CD4-positive, alpha-beta T cell (primary cell): ENCODE measurements around the gene MYDGF. TPM values are rescaled to one million over a fixed set of nuclear protein-coding genes. Genes with fewer than 3 reads are reported as not detected.

ENCODE experiments used
- ATAC-seq: fragments of 200-7000 bp; cut with Tn5 transposase; one replicate; pipeline ENCODE4 v1.10.0; 2022; ENCODE audit warnings: mild to moderate bottlenecking; ENCODE audit not compliant: poor library complexity
- CTCF ChIA-PET: fragments of 350-600 bp; sonication (Branson Sonifier 250); formaldehyde crosslinking; loops from one replicate; lab custom pipeline; 2021; ENCODE audit warnings: antibody characterized with exemption, inconsistent platforms; lab: Charles Lee
- POLR2A ChIA-PET: fragments of 350-600 bp; sonication (Branson Sonifier 250); formaldehyde crosslinking; loops from one replicate; lab custom pipeline; 2021; ENCODE audit warnings: antibody characterized with exemption, inconsistent platforms; lab: Charles Lee
- DNase-seq, 14 experiments: peaks; one replicate each; pipeline ENCODE4 v3.0.0-alpha.2; 2013 to 2020; ENCODE audit warnings: mixed read lengths in 2 of 14
- H3K27ac ChIP-seq, 2 donors: one replicate each; pipeline versions ENCODE4 v1.5.1 to v1.7.0; 2013; ENCODE audit warnings: low read length in 2 of 2, low read depth in 1 of 2, mild to moderate bottlenecking in 1 of 2
- H3K27me3 ChIP-seq, 2 experiments: 1 replicate in 1 of 2; 2 replicates in 1 of 2; pipeline versions ENCODE4 v1.6.1 to v1.7.0; 2013; ENCODE audit warnings: low read length in 2 of 2, control low read depth in 1 of 2, mild to moderate bottlenecking in 1 of 2, moderate library complexity in 1 of 2; ENCODE audit not compliant: insufficient read depth in 2 of 2, control insufficient read depth in 1 of 2
- H3K36me3 ChIP-seq: one replicate; pipeline ENCODE4 v1.6.1; 2013; ENCODE audit warnings: low read length, control low read depth; ENCODE audit not compliant: insufficient read depth
- H3K4me1 ChIP-seq: one replicate; pipeline ENCODE4 v1.6.1; 2013; ENCODE audit warnings: low read length, control low read depth; ENCODE audit not compliant: insufficient read depth
- H3K4me3 ChIP-seq: one replicate; pipeline ENCODE4 v1.5.1; 2013; ENCODE audit warnings: mild to moderate bottlenecking, low read length, moderate library complexity
- H3K9me3 ChIP-seq, 2 experiments: 1 replicate in 1 of 2; 2 replicates in 1 of 2; pipeline versions ENCODE4 v1.6.1 to v1.7.0; 2013; ENCODE audit warnings: low read length in 2 of 2, mild to moderate bottlenecking in 2 of 2, control low read depth in 1 of 2, moderate library complexity in 1 of 2; ENCODE audit not compliant: control insufficient read depth in 1 of 2, insufficient read depth in 1 of 2
- H3K27ac Mint-ChIP-seq: one replicate; pipeline ENCODE4 v1.8.0; 2020; ENCODE audit warnings: mixed read lengths
- H3K27me3 Mint-ChIP-seq: one replicate; pipeline ENCODE4 v1.8.0; 2021; ENCODE audit warnings: mixed read lengths
- H3K36me3 Mint-ChIP-seq: one replicate; pipeline ENCODE4 v1.8.0; 2021; ENCODE audit warnings: low read depth, mixed read lengths
- H3K4me1 Mint-ChIP-seq: one replicate; pipeline ENCODE4 v1.8.0; 2021; ENCODE audit warnings: low read depth, mixed read lengths
- H3K4me3 Mint-ChIP-seq: one replicate; pipeline ENCODE4 v1.8.0; 2020; ENCODE audit warnings: mild to moderate bottlenecking, mixed read lengths
- H3K9me3 Mint-ChIP-seq: one replicate; pipeline ENCODE4 v1.8.0; 2020; ENCODE audit warnings: mixed read lengths
- intact Hi-C, 2 experiments: fragments of 100-400 bp; cut with DNase I in 1 of 2; cut with micrococcal nuclease in 1 of 2; formaldehyde crosslinking; loops; one replicate each; pipeline versions ENCODE4 v1.15.1 to v1.9.0; 2023 to 2025; cut with DNase I, micrococcal nuclease
- total RNA-seq, 174 experiments: library from RNA in 2 of 174; stranded (reverse) in 2 of 174; gene quantifications; one replicate each; pipeline ENCODE4 v1.2.3 and lab custom pipeline; 2021 to 2026
- TF ChIP-seq, protein P1 (sequence below): fragments of 200-600 bp; IDR thresholded peaks from one replicate; pipeline ENCODE4 v1.8.0; 2022; ENCODE audit warnings: antibody characterized with exemption, mild to moderate bottlenecking

Gene MYDGF
- total RNA-seq, 2 experiments from 2014 or later = 22.0 to 23.0 TPM

DNA sequence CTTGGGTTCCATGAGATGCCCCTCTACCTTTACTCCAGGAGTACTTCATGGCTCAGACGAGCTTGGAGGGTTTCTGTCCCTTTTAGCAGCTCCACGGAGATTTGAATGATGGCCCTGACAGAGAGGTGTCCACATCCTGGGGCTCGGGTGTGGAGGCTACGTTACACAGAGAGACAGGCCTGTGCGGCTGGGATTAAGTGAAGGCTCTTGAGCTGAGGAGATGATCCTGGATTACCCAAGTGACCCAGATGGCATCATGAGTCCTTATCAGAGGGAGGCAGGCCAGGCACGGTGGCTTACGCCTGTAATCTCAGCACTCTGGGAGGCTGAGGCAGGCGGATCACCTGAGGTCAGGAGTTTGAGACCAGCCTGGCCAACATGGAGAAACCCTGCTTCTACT is 41.1 kb upstream of the MYDGF start:
- ChIA-PET CTCF (no interaction called here), POLR2A (no interaction called here)
- Histone ChIP-seq H3K4me1 (peaks cover 7% of the 10 kb centered on the region), H3K4me3 (no peak overlapping the region), H3K36me3 (peaks cover 56% of the 10 kb centered on the region), H3K27me3 (no peaks in the 10 kb centered on the region), H3K27ac (no peak overlapping the region), H3K9me3 (no peaks in the 10 kb centered on the region)
- no peaks in the 10 kb centered on the region for H3K9me3 Mint-ChIP-seq
- peaks cover 63% of the 10 kb centered on the region for H3K36me3 Mint-ChIP-seq
- intact Hi-C loops = no loop called here
- DNase-seq (no peak), ATAC-seq (no peak)
- no peak overlapping the region for H3K4me3 Mint-ChIP-seq
- H3K27ac Mint-ChIP-seq = no peak overlapping the region
- H3K27me3 Mint-ChIP-seq = no peaks in the 10 kb centered on the region
- TF ChIP-seq, protein P1, sequence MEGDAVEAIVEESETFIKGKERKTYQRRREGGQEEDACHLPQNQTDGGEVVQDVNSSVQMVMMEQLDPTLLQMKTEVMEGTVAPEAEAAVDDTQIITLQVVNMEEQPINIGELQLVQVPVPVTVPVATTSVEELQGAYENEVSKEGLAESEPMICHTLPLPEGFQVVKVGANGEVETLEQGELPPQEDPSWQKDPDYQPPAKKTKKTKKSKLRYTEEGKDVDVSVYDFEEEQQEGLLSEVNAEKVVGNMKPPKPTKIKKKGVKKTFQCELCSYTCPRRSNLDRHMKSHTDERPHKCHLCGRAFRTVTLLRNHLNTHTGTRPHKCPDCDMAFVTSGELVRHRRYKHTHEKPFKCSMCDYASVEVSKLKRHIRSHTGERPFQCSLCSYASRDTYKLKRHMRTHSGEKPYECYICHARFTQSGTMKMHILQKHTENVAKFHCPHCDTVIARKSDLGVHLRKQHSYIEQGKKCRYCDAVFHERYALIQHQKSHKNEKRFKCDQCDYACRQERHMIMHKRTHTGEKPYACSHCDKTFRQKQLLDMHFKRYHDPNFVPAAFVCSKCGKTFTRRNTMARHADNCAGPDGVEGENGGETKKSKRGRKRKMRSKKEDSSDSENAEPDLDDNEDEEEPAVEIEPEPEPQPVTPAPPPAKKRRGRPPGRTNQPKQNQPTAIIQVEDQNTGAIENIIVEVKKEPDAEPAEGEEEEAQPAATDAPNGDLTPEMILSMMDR = no peak
- H3K4me1 Mint-ChIP-seq = no peaks in the 10 kb centered on the region

DNA sequence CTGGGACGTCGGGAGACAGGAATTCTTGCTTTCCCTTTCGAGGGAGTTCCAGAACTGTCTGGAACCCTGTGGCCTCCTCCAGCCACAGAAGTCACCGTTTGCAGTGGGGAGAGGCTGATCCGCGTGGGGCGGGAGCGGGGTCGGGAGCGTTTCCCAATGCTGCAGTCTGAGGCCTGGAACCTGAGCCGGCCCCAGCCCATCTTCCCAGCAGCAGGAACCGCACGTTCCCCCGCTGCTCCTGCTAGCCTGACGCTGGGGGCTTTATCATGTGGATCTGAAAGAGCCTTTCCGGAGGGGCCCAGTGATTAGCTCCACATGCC is 40.1 kb upstream of the MYDGF start:
- Mint-ChIP-seq H3K4me1 (no peaks in the 10 kb centered on the region), H3K4me3 (no peak overlapping the region), H3K36me3 (peaks cover 59% of the 10 kb centered on the region), H3K27me3 (no peaks in the 10 kb centered on the region), H3K9me3 (no peaks in the 10 kb centered on the region), H3K27ac (no peak overlapping the region)
- ChIA-PET CTCF (no interaction called here), POLR2A (no interaction called here)
- DNase-seq (no peak), ATAC-seq (no peak)
- H3K4me3 ChIP-seq = no peak overlapping the region
- TF ChIP-seq, protein P1 = no peak
- peaks cover 53% of the 10 kb centered on the region for H3K36me3 ChIP-seq
- H3K27me3 ChIP-seq = no peaks in the 10 kb centered on the region
- H3K9me3 ChIP-seq = no peaks in the 10 kb centered on the region
- intact Hi-C loops = no loop called here
- H3K4me1 ChIP-seq = peaks cover 7% of the 10 kb centered on the region
- no peak overlapping the region for H3K27ac ChIP-seq

DNA sequence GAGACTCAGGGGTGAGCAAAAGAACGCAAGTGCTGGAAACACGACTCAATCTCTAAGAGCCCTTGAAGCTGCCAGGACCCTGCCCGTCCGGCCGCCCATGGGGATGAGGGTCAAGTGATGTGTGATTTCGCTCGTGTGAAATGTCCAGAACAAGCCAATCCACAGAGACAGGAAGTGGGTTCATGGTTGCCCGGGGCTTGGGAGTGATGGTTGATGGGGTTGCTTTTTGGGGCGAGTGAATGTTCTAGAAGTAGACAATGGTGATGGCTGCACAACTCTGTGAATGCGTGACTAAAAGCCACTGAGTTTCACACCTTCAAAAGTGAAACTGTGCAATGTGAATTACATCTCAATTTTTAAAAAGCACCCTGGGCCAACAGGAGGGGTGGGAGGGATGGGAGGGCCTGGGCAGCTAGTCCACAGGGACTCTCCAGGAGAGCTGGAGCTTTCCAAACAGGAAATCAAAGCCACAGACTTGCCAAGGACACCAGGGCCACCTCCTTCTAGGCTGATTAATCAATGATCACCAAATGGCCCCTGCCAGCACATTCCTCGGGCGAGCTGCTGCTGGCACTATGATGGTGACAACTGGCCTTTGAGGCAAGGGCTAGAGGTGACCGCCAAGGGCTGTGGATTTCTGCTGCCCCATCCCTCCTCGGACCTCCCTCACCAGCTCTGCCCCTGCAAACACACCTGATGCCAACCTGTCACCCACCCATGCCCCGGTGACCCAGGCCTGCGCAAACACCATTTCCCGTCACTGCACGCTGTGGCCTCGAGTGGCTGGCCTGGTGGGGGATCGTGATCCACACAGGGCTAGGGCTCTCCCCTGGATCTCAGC is 39.5 kb upstream of the MYDGF start:
- ChIA-PET POLR2A (no interaction called here), CTCF (no interaction called here)
- H3K27ac Mint-ChIP-seq = no peak overlapping the region
- no peak overlapping the region for H3K4me3 Mint-ChIP-seq
- H3K9me3 Mint-ChIP-seq = no peaks in the 10 kb centered on the region
- no peak overlapping the region for H3K27ac ChIP-seq
- H3K4me1 Mint-ChIP-seq = no peaks in the 10 kb centered on the region
- peaks cover 56% of the 10 kb centered on the region for H3K36me3 Mint-ChIP-seq
- intact Hi-C loops = no loop called here
- H3K27me3 ChIP-seq = no peaks in the 10 kb centered on the region
- peaks cover 56% of the 10 kb centered on the region for H3K36me3 ChIP-seq
- H3K4me3 ChIP-seq = no peak overlapping the region
- no peaks in the 10 kb centered on the region for H3K27me3 Mint-ChIP-seq
- ATAC-seq = no peak
- H3K4me1 ChIP-seq = peaks cover 7% of the 10 kb centered on the region
- DNase-seq = peak in 1 of 14 experiments; percentile 47
- TF ChIP-seq, protein P1 = no peak
- no peaks in the 10 kb centered on the region for H3K9me3 ChIP-seq
